NB4 (cell line): ENCODE measurements around the gene MSX1.

Source experiments
- MYC ChIP-seq: IDR thresholded peaks from 2 replicates; pipeline ENCODE4 v1.6.1; 2011; ENCODE audit warnings: low read depth, low read length
- POLR2A ChIP-seq: IDR thresholded peaks from 2 replicates; pipeline ENCODE4 v1.6.1; 2011; ENCODE audit warnings: mild to moderate bottlenecking; ENCODE audit not compliant: insufficient read length; ENCODE audit errors: extremely low read depth
- TF ChIP-seq, protein P1 (sequence below): IDR thresholded peaks from one replicate; pipeline ENCODE4 v1.5.1; 2012; ENCODE audit warnings: low read depth, low read length
- TF ChIP-seq, protein P2 (sequence below): IDR thresholded peaks from 2 replicates; pipeline ENCODE4 v1.6.1; 2011; ENCODE audit warnings: low read depth, low read length

DNA sequence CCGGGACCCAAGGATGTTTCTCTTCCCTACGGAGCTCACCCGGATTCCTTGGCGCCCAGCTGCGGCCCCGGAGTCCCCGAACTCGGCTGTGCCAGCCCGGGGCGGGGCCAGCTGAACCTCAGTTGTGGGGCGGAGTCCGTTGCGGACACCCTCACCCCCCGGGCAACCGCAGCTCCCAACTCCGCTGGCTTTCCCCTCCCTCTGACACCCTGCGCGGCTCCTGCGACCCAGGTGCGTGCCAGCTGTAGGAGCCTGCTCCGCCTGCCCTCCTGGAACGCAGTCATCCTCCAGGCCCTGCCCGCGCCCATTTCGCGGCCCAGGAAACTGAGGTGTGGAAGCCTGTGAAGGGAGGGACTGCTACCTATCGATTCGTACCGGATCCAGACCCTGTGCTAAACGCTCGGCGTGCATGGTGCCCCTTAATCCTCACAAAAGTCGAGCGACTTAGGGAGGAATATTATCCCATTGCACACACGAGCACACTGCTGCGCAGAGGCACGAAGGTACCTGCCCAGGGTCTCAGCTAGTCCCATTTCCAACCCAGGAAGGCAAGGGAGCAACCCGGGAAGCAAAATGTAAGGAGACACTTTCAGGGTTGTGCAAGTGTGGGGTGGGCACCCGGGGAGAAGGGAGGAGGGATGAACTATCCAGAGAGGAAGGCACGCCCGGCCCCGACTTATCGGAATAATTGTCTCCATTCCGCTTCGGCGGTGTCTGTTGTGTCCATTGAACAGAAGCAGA, 12.3 kb downstream of the MSX1 start:
- TF ChIP-seq, protein P1, sequence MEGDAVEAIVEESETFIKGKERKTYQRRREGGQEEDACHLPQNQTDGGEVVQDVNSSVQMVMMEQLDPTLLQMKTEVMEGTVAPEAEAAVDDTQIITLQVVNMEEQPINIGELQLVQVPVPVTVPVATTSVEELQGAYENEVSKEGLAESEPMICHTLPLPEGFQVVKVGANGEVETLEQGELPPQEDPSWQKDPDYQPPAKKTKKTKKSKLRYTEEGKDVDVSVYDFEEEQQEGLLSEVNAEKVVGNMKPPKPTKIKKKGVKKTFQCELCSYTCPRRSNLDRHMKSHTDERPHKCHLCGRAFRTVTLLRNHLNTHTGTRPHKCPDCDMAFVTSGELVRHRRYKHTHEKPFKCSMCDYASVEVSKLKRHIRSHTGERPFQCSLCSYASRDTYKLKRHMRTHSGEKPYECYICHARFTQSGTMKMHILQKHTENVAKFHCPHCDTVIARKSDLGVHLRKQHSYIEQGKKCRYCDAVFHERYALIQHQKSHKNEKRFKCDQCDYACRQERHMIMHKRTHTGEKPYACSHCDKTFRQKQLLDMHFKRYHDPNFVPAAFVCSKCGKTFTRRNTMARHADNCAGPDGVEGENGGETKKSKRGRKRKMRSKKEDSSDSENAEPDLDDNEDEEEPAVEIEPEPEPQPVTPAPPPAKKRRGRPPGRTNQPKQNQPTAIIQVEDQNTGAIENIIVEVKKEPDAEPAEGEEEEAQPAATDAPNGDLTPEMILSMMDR: no peak
- TF ChIP-seq POLR2A: no peak
- no peak for TF ChIP-seq MYC
- TF ChIP-seq, protein P2, sequence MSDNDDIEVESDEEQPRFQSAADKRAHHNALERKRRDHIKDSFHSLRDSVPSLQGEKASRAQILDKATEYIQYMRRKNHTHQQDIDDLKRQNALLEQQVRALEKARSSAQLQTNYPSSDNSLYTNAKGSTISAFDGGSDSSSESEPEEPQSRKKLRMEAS: no peak
